Ovary (tissue), 3 donors: ENCODE measurements around the gene USP10.

Source experiments
- CTCF ChIP-seq, 3 donors: fragments of 450-650 bp in 2 of 3; fragments of 200-600 bp in 1 of 3; IDR thresholded peaks; one replicate each; pipeline versions ENCODE4 v1.5.1 to v1.8.0; 2016 to 2022; ENCODE audit warnings: antibody characterized with exemption in 3 of 3, mild to moderate bottlenecking in 1 of 3
- EP300 ChIP-seq: sonication (generic); formaldehyde crosslinking; IDR thresholded peaks from one replicate; pipeline ENCODE4 v1.6.1; 2017; ENCODE audit warnings: antibody characterized with exemption
- POLR2A ChIP-seq: fragments of 450-650 bp; IDR thresholded peaks from one replicate; pipeline ENCODE4 v1.6.1; 2017; ENCODE audit warnings: antibody characterized with exemption, mild to moderate bottlenecking, moderate library complexity
- donor health status: DM: no; HTN: no; CAD: no.

- TF ChIP-seq CTCF (IDR thresholded peaks at IDR 0.05) (no peak), POLR2A (no peak), EP300 (no peak)
Measured at GRCh38 chr16:84763629-84764028, 63.8 kb downstream of the USP10 start.
